IMR-90 (cell line): ENCODE data around the gene GABRB2. TPM values are rescaled to one million over a fixed set of nuclear protein-coding genes. Genes with fewer than 3 reads are reported as not detected.

Source experiments
- ATAC-seq: fragments of 200-7000 bp; cut with Tn5 transposase; 2 replicates; pipeline ENCODE4 v1.9.1; 2020; ENCODE audit warnings: low read depth, mild to moderate bottlenecking, moderate library complexity
- BruUV-seq: library from RNA; stranded (reverse); fragments of 400-500 nt; replicated peaks from 2 replicates; lab custom pipeline; 2021; lab: Mats Ljungman, UMichigan
- CTCF ChIA-PET: fragments of 300-600 bp; formaldehyde crosslinking; extraction: SDS; loops from one replicate; lab custom pipeline; 2021; ENCODE audit warnings: antibody characterized with exemption; lab: Yijun Ruan, JAX
- POLR2A ChIA-PET: fragments of 300-600 bp; sonication (Branson Sonifier 250); formaldehyde crosslinking; loops from one replicate; lab custom pipeline; 2022; ENCODE audit warnings: antibody characterized with exemption; ENCODE audit not compliant: unreplicated experiment; lab: Charles Lee
- DNase-seq: peaks from one replicate; pipeline ENCODE4 v3.0.0; 2013
- H2AFZ ChIP-seq: replicated peaks from 2 replicates; pipeline ENCODE3; 2013; ENCODE audit warnings: low read length, mild to moderate bottlenecking; ENCODE audit not compliant: poor library complexity
- H2AK5ac ChIP-seq: 2 replicates; pipeline ENCODE4 v1.6.1; 2013; ENCODE audit warnings: low read depth, low read length, inconsistent platforms
- H2AK9ac ChIP-seq: replicated peaks from 2 replicates; pipeline ENCODE3; 2013; ENCODE audit warnings: mild to moderate bottlenecking, low read depth, low read length, moderate library complexity; ENCODE audit not compliant: poor library complexity
- H2BK120ac ChIP-seq: 2 replicates; pipeline ENCODE4 v1.6.1; 2013; ENCODE audit warnings: low read depth, low read length, inconsistent platforms
- H2BK15ac ChIP-seq: 3 replicates; pipeline ENCODE4 v1.6.1; 2013; ENCODE audit warnings: low read depth, low read length, inconsistent platforms
- H2BK20ac ChIP-seq: 2 replicates; pipeline ENCODE4 v1.6.1; 2013; ENCODE audit warnings: low read depth, mild to moderate bottlenecking, inconsistent platforms, low read length, moderate library complexity
- H2BK5ac ChIP-seq: 2 replicates; pipeline ENCODE4 v1.6.1; 2013; ENCODE audit warnings: mild to moderate bottlenecking, low read depth, low read length, inconsistent platforms; ENCODE audit not compliant: poor library complexity, severe bottlenecking
- H3K14ac ChIP-seq: replicated peaks from 2 replicates; pipeline ENCODE4 v1.6.1; 2013; ENCODE audit warnings: low read depth, low read length, inconsistent platforms
- H3K18ac ChIP-seq: 2 replicates; pipeline ENCODE4 v1.6.1; 2013; ENCODE audit warnings: low read depth, low read length, control low read depth
- H3K23ac ChIP-seq: 2 replicates; pipeline ENCODE4 v1.6.1; 2013; ENCODE audit warnings: low read depth, low read length, inconsistent platforms
- H3K27ac ChIP-seq: 2 replicates; pipeline ENCODE4 v1.5.1; 2013; ENCODE audit warnings: mild to moderate bottlenecking, control low read depth, low read length; ENCODE audit not compliant: insufficient read depth
- H3K27me3 ChIP-seq: 2 replicates; pipeline ENCODE4 v1.6.1; 2013; ENCODE audit warnings: low read length; ENCODE audit not compliant: control insufficient read depth, insufficient read depth
- H3K36me3 ChIP-seq: 2 replicates; pipeline ENCODE4 v1.6.1; 2013; ENCODE audit warnings: low read length, mixed read lengths; ENCODE audit not compliant: control insufficient read depth, insufficient read depth
- H3K4ac ChIP-seq: 2 replicates; pipeline ENCODE4 v1.6.1; 2013; ENCODE audit warnings: low read depth, low read length, inconsistent platforms
- H3K4me1 ChIP-seq: 2 replicates; pipeline ENCODE4 v1.6.1; 2013; ENCODE audit warnings: low read length, mixed read lengths; ENCODE audit not compliant: control insufficient read depth, insufficient read depth
- H3K4me2 ChIP-seq: 2 replicates; pipeline ENCODE4 v1.6.1; 2013; ENCODE audit warnings: low read depth, mild to moderate bottlenecking, control low read depth, low read length, moderate library complexity
- H3K4me3 ChIP-seq: 2 replicates; pipeline ENCODE4 v1.5.1; 2013; ENCODE audit warnings: low read depth, mild to moderate bottlenecking, control low read depth, low read length, moderate library complexity; ENCODE audit not compliant: insufficient read depth
- H3K56ac ChIP-seq: 2 replicates; pipeline ENCODE4 v1.6.1; 2013; ENCODE audit warnings: low read length, inconsistent platforms; ENCODE audit not compliant: insufficient read depth; ENCODE audit errors: extremely low read depth
- H3K79me1 ChIP-seq, 2 experiments: 2 replicates each; pipeline ENCODE4 v1.6.1; 2013; ENCODE audit warnings: low read length in 2 of 2, inconsistent platforms in 1 of 2, low read depth in 1 of 2
- H3K9ac ChIP-seq: 2 replicates; pipeline ENCODE4 v1.6.1; 2013; ENCODE audit warnings: low read depth, low read length, control low read depth
- H3K9me1 ChIP-seq: 2 replicates; pipeline ENCODE4 v1.6.1; 2013; ENCODE audit warnings: low read length, inconsistent platforms; ENCODE audit not compliant: insufficient read depth
- H3K9me3 ChIP-seq: 2 replicates; pipeline ENCODE4 v1.6.1; 2013; ENCODE audit warnings: low read length; ENCODE audit not compliant: control insufficient read depth, insufficient read depth
- H4K20me1 ChIP-seq: 2 replicates; pipeline ENCODE4 v1.6.1; 2013; ENCODE audit warnings: low read length, inconsistent platforms; ENCODE audit not compliant: insufficient read depth
- H4K5ac ChIP-seq: 2 replicates; pipeline ENCODE4 v1.6.1; 2013; ENCODE audit warnings: mild to moderate bottlenecking, low read depth, low read length, control low read depth
- H4K8ac ChIP-seq, 2 experiments: 2 replicates each; pipeline ENCODE4 v1.6.1; 2013; ENCODE audit warnings: low read depth in 2 of 2, low read length in 2 of 2, control low read depth in 1 of 2, inconsistent platforms in 1 of 2
- H4K91ac ChIP-seq: 2 replicates; pipeline ENCODE4 v1.6.1; 2013; ENCODE audit warnings: low read depth, low read length, inconsistent platforms; ENCODE audit not compliant: insufficient read depth
- BHLHE40 ChIP-seq: fragments of 150-350 bp; IDR thresholded peaks from 2 replicates; pipeline ENCODE4 v1.6.1; 2016; ENCODE audit warnings: mild to moderate bottlenecking, low read depth, low read length
- CEBPB ChIP-seq: IDR thresholded peaks from 2 replicates; pipeline ENCODE4 v1.6.1; 2012; ENCODE audit warnings: low read depth, low read length, improper control_type of control experiment
- CHD1 ChIP-seq: IDR thresholded peaks from 2 replicates; pipeline ENCODE4 v1.6.1; 2012; ENCODE audit warnings: low read depth, low read length, improper control_type of control experiment
- CTCF ChIP-seq: conservative IDR thresholded peaks from 2 replicates; pipeline ENCODE4 v1.5.1; 2012; ENCODE audit warnings: mild to moderate bottlenecking, low read depth, low read length, improper control_type of control experiment
- FOS ChIP-seq: fragments of 150-350 bp; IDR thresholded peaks from 2 replicates; pipeline ENCODE4 v1.6.1; 2016; ENCODE audit warnings: low read depth, low read length
- MAFK ChIP-seq: IDR thresholded peaks from 2 replicates; pipeline ENCODE4 v1.6.1; 2012; ENCODE audit warnings: low read depth, low read length, improper control_type of control experiment
- MAZ ChIP-seq: IDR thresholded peaks from 2 replicates; pipeline ENCODE4 v1.6.1; 2012; ENCODE audit warnings: low read depth, mild to moderate bottlenecking, low read length, improper control_type of control experiment, moderate library complexity, borderline replicate concordance
- MXI1 ChIP-seq: IDR thresholded peaks from 2 replicates; pipeline ENCODE4 v1.6.1; 2012; ENCODE audit warnings: low read depth, mild to moderate bottlenecking, low read length, moderate library complexity, borderline replicate concordance
- NFE2L2 ChIP-seq: fragments of 150-350 bp; IDR thresholded peaks from 2 replicates; pipeline ENCODE4 v1.6.1; 2016; ENCODE audit warnings: low read depth, mild to moderate bottlenecking, low read length
- POLR2A ChIP-seq: IDR thresholded peaks from 2 replicates; pipeline ENCODE4 v1.6.1; 2012; ENCODE audit warnings: mild to moderate bottlenecking, low read depth, low read length
- RAD21 ChIP-seq: IDR thresholded peaks from 2 replicates; pipeline ENCODE4 v1.6.1; 2012; ENCODE audit warnings: low read length, improper control_type of control experiment
- RCOR1 ChIP-seq: IDR thresholded peaks from 2 replicates; pipeline ENCODE4 v1.6.1; 2012; ENCODE audit warnings: mild to moderate bottlenecking, low read length, improper control_type of control experiment; ENCODE audit not compliant: insufficient replicate concordance
- RFX5 ChIP-seq: IDR thresholded peaks from 2 replicates; pipeline ENCODE4 v1.8.0; 2012; ENCODE audit warnings: low read depth, mild to moderate bottlenecking, low read length, moderate library complexity
- SMC3 ChIP-seq: fragments of 150-350 bp; IDR thresholded peaks from 2 replicates; pipeline ENCODE4 v1.6.1; 2016; ENCODE audit warnings: low read depth, mild to moderate bottlenecking, antibody characterized with exemption, low read length, moderate library complexity
- WGBS, 2 experiments: methylation state at CpG; one replicate each; pipeline versions ENCODE4 v1.1.5 to v1.1.7; 2013; ENCODE audit warnings: missing lambda C conversion rate in 2 of 2; ENCODE audit not compliant: insufficient read length in 1 of 2; ENCODE audit errors: extremely low coverage in 2 of 2; 5-methylcytosine and 5-hydroxymethylcytosine counted together
- dilution Hi-C: fragments of 300-500 bp; cut with HindIII; formaldehyde crosslinking; loops from one replicate; pipeline ENCODE4 v1.14.3; 2018; ENCODE audit warnings: low sequenced_read_pairs; ENCODE audit not compliant: unreplicated experiment
- in situ Hi-C: fragments of 300-500 bp; cut with MboI; formaldehyde crosslinking; loops from 3 replicates; pipeline ENCODE4 v1.14.3; 2019; ENCODE audit warnings: low sequenced_read_pairs, inconsistent platforms, mixed read lengths
- intact Hi-C: fragments of 100-400 bp; cut with micrococcal nuclease; formaldehyde crosslinking; loops from 2 replicates; pipeline ENCODE4 v1.10.0; 2022
- polyA plus RNA-seq, 3 experiments: library from polyadenylated mRNA; depleted of rRNA; stranded (reverse); fragments of >200 nt; gene quantifications; 2 replicates each; pipeline ENCODE4 v1.2.3, GENCODE V29; 2012; ENCODE audit warnings: low replicate concordance in 1 of 3
- total RNA-seq: library from RNA; depleted of rRNA; stranded (reverse); fragments of >200 nt; gene quantifications from 2 replicates; pipeline ENCODE4 v1.2.3, GENCODE V29; 2012
- TF ChIP-seq, protein P1 (sequence below): fragments of 150-350 bp; IDR thresholded peaks from 2 replicates; pipeline ENCODE4 v1.6.1; 2017; ENCODE audit warnings: mild to moderate bottlenecking, antibody characterized with exemption, low read length, low read depth
- TF ChIP-seq, protein P2 (sequence below): fragments of 150-350 bp; IDR thresholded peaks from 2 replicates; pipeline ENCODE4 v1.6.1; 2016; ENCODE audit warnings: low read depth, mild to moderate bottlenecking, low read length, moderate library complexity, borderline replicate concordance

Gene GABRB2
- total and polyA plus RNA-seq, 2 of the 4 experiments (the other 2 are of a cell fraction) = not detected

GRCh38 chr5:161387121-161387520 lies 159.4 kb downstream of the GABRB2 start:
- in situ Hi-C loops (no loop called here), dilution Hi-C loops (no loop called here), intact Hi-C loops (no loop called here)
- no peaks in the 10 kb centered on the region for H3K36me3 ChIP-seq
- no peak overlapping the region for H2BK120ac ChIP-seq
- ChIA-PET POLR2A (no interaction called here), CTCF (interaction anchor here (0.6 kb wide), 2 partner anchors 150 to 1285 kb away, joined by 4 to 5 read pairs; no protein-coding TSS in a partner anchor)
- BruUV-seq = no TSS peak
- no peak overlapping the region for H3K56ac ChIP-seq
- no peak overlapping the region for H2BK5ac ChIP-seq
- no peak overlapping the region for H4K91ac ChIP-seq
- no peak overlapping the region for H2BK20ac ChIP-seq
- DNase-seq (no peak), ATAC-seq (no peak)
- H2AK5ac ChIP-seq = no peak overlapping the region
- H3K4me2 ChIP-seq = no peak overlapping the region
- no peak overlapping the region for H4K5ac ChIP-seq
- H4K20me1 ChIP-seq = no peaks in the 10 kb centered on the region
- no peak overlapping the region for H3K27ac ChIP-seq
- no peak overlapping the region for H3K23ac ChIP-seq
- peaks cover 3% of the 10 kb centered on the region; the same call in 1 of the 2 replicates for H3K9me3 ChIP-seq
- H3K9ac ChIP-seq = no peak overlapping the region
- no peaks in the 10 kb centered on the region for H3K27me3 ChIP-seq
- no peak overlapping the region for H2AFZ ChIP-seq
- no peak overlapping the region for H4K8ac ChIP-seq
- TF ChIP-seq, protein P1, sequence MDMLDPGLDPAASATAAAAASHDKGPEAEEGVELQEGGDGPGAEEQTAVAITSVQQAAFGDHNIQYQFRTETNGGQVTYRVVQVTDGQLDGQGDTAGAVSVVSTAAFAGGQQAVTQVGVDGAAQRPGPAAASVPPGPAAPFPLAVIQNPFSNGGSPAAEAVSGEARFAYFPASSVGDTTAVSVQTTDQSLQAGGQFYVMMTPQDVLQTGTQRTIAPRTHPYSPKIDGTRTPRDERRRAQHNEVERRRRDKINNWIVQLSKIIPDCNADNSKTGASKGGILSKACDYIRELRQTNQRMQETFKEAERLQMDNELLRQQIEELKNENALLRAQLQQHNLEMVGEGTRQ = no peak
- TF ChIP-seq NFE2L2 (no peak), RFX5 (no peak), RCOR1 (no peak), RAD21 (no peak), BHLHE40 (no peak), CHD1 (no peak), POLR2A (no peak), FOS (no peak), MXI1 (no peak), SMC3 (no peak), CTCF (no peak), MAFK (no peak), MAZ (no peak), CEBPB (no peak)
- TF ChIP-seq, protein P2, sequence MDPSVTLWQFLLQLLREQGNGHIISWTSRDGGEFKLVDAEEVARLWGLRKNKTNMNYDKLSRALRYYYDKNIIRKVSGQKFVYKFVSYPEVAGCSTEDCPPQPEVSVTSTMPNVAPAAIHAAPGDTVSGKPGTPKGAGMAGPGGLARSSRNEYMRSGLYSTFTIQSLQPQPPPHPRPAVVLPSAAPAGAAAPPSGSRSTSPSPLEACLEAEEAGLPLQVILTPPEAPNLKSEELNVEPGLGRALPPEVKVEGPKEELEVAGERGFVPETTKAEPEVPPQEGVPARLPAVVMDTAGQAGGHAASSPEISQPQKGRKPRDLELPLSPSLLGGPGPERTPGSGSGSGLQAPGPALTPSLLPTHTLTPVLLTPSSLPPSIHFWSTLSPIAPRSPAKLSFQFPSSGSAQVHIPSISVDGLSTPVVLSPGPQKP = no peak
- no peaks in the 10 kb centered on the region for H3K4me1 ChIP-seq
- no peaks in the 10 kb centered on the region for H3K79me1 ChIP-seq
- H3K4ac ChIP-seq = no peak overlapping the region
- H2BK15ac ChIP-seq = no peak overlapping the region
- no peak overlapping the region for H3K4me3 ChIP-seq
- H3K14ac ChIP-seq = no peak overlapping the region
- H3K18ac ChIP-seq = no peak overlapping the region
- WGBS, 2 experiments = no CpG with 5 or more reads among the region's 2 CpGs
- H3K9me1 ChIP-seq = no peaks in the 10 kb centered on the region
- H2AK9ac ChIP-seq = no peak overlapping the region
